ENCODE measurements around the gene SMARCD3.

Gene SMARCD3

GRCh38 chr7:151225948-151226510 lies 22.5 kb downstream of the SMARCD3 start:
- H3K27me3 ChIP-seq: no peaks in the 10 kb centered on the region
- H3K9me3 ChIP-seq (replicated peaks in 1 of 11): no peaks in the 10 kb centered on the region
- TF ChIP-seq Cebpa-rat (IDR thresholded peaks at IDR 0.05): peak in 7 of 11 experiments; percentile 10 to 71 (median 21); a peak in 5 of 22 replicates
- peak overlapping the region; percentile 92 to 99 (median 98) for H3K4me2 ChIP-seq
- peaks cover 22 to 28% (median 24%) of the 10 kb centered on the region in 10 experiments for H3K4me1 ChIP-seq
- H3K4me3 ChIP-seq: peak overlapping the region; percentile 84 to 95 (median 89)
- peak overlapping the region; percentile 83 to 97 (median 88) for H3K9ac ChIP-seq
- H3K36me3 ChIP-seq: peaks cover 39 to 50% (median 47%) of the 10 kb centered on the region in 11 experiments
- H3K27ac ChIP-seq: peak overlapping the region; percentile 55 to 92 (median 82); a peak in 19 of 22 replicates
- peaks cover 0 to 53% (median 15%) of the 10 kb centered on the region in 11 experiments; a peak in 13 of 22 replicates for H4K20me1 ChIP-seq

GRCh38 chr7:151223728-151224127 lies 24.8 kb downstream of the SMARCD3 start:
- Histone ChIP-seq H4K20me1 (peaks cover 0 to 74% (median 19%) of the 10 kb centered on the region in 11 experiments; a peak in 14 of 22 replicates), H3K36me3 (peaks cover 62 to 73% (median 70%) of the 10 kb centered on the region in 11 experiments), H3K9ac (peak overlapping the region in 1 of 11 experiments; percentile 16; a peak in 1 of 22 replicates), H3K4me1 (peaks cover 22 to 28% (median 24%) of the 10 kb centered on the region in 10 experiments), H3K9me3 (replicated peaks in 1 of 11) (no peaks in the 10 kb centered on the region), H3K27ac (no peak overlapping the region), H3K4me2 (no peak overlapping the region), H3K27me3 (no peaks in the 10 kb centered on the region), H3K4me3 (no peak overlapping the region)
- TF ChIP-seq Cebpa-rat (IDR thresholded peaks at IDR 0.05): no peak

- Histone ChIP-seq H3K9me3 (replicated peaks in 1 of 11) (no peaks in the 10 kb centered on the region), H3K27me3 (no peaks in the 10 kb centered on the region), H3K36me3 (peaks cover 97 to 100% (median 99%) of the 10 kb centered on the region in 11 experiments), H3K27ac (no peak overlapping the region), H3K4me3 (no peak overlapping the region), H3K9ac (no peak overlapping the region), H3K4me1 (no peaks in the 10 kb centered on the region), H4K20me1 (peaks cover 0 to 94% (median 52%) of the 10 kb centered on the region in 11 experiments; a peak in 17 of 22 replicates), H3K4me2 (no peak overlapping the region)
- no peak for TF ChIP-seq Cebpa-rat (IDR thresholded peaks at IDR 0.05)
These were observed 30.3 kb downstream of the SMARCD3 start for GRCh38 chr7:151218170-151218569.

- H3K36me3 ChIP-seq: peaks cover 81 to 97% (median 89%) of the 10 kb centered on the region in 11 experiments
- no peak overlapping the region for H3K27ac ChIP-seq
- TF ChIP-seq Cebpa-rat (IDR thresholded peaks at IDR 0.05): no peak
- H3K27me3 ChIP-seq: no peaks in the 10 kb centered on the region
- H3K4me3 ChIP-seq: no peak overlapping the region
- no peaks in the 10 kb centered on the region for H3K4me1 ChIP-seq
- H3K9me3 ChIP-seq (replicated peaks in 1 of 11): no peaks in the 10 kb centered on the region
- peaks cover 0 to 98% (median 73%) of the 10 kb centered on the region in 11 experiments; a peak in 17 of 22 replicates for H4K20me1 ChIP-seq
- no peak overlapping the region for H3K9ac ChIP-seq
- no peak overlapping the region for H3K4me2 ChIP-seq
These were observed 33.1 kb downstream of the SMARCD3 start for GRCh38 chr7:151215396-151215795.

GRCh38 chr7:151213826-151214225 lies 34.7 kb downstream of the SMARCD3 start:
- Histone ChIP-seq H3K36me3 (peaks cover 66 to 81% (median 74%) of the 10 kb centered on the region in 11 experiments), H3K27ac (no peak overlapping the region), H3K9ac (no peak overlapping the region), H3K4me3 (no peak overlapping the region), H4K20me1 (peaks cover 0 to 93% (median 65%) of the 10 kb centered on the region in 11 experiments; a peak in 17 of 22 replicates), H3K27me3 (no peaks in the 10 kb centered on the region), H3K4me1 (no peaks in the 10 kb centered on the region), H3K9me3 (replicated peaks in 1 of 11) (no peaks in the 10 kb centered on the region), H3K4me2 (no peak overlapping the region)
- no peak for TF ChIP-seq Cebpa-rat (IDR thresholded peaks at IDR 0.05)

- TF ChIP-seq Cebpa-rat (IDR thresholded peaks at IDR 0.05): no peak
- H4K20me1 ChIP-seq: peaks cover 0 to 84% (median 57%) of the 10 kb centered on the region in 11 experiments; a peak in 17 of 22 replicates
- peaks cover 0 to 7% (median 5%) of the 10 kb centered on the region in 10 experiments; a peak in 16 of 20 replicates for H3K4me1 ChIP-seq
- H3K27ac ChIP-seq: no peak overlapping the region
- no peaks in the 10 kb centered on the region for H3K9me3 ChIP-seq (replicated peaks in 1 of 11)
- no peak overlapping the region for H3K4me2 ChIP-seq
- H3K9ac ChIP-seq: no peak overlapping the region
- H3K27me3 ChIP-seq: no peaks in the 10 kb centered on the region
- H3K36me3 ChIP-seq: peaks cover 54 to 69% (median 62%) of the 10 kb centered on the region in 11 experiments
- no peak overlapping the region for H3K4me3 ChIP-seq
These were observed 35.9 kb downstream of the SMARCD3 start for GRCh38 chr7:151212626-151213025.

GRCh38 chr7:151211155-151211772 lies 37.2 kb downstream of the SMARCD3 start:
- no peak overlapping the region for H3K4me2 ChIP-seq
- no peak overlapping the region for H3K4me3 ChIP-seq
- H3K36me3 ChIP-seq: peaks cover 40 to 56% (median 48%) of the 10 kb centered on the region in 11 experiments
- H4K20me1 ChIP-seq: peaks cover 0 to 83% (median 47%) of the 10 kb centered on the region in 11 experiments; a peak in 17 of 22 replicates
- peaks cover 0 to 20% (median 16%) of the 10 kb centered on the region in 10 experiments; a peak in 16 of 20 replicates for H3K4me1 ChIP-seq
- no peak overlapping the region for H3K27ac ChIP-seq
- H3K9ac ChIP-seq: no peak overlapping the region
- TF ChIP-seq Cebpa-rat (IDR thresholded peaks at IDR 0.05): no peak
- H3K27me3 ChIP-seq: peaks cover 0 to 5% (median 0%) of the 10 kb centered on the region in 11 experiments; a peak in 2 of 22 replicates
- no peaks in the 10 kb centered on the region for H3K9me3 ChIP-seq (replicated peaks in 1 of 11)

- no peak within 1 kb of the TSS for H3K4me3 ChIP-seq
- H3K9me3 ChIP-seq (replicated peaks in 1 of 11): no peaks in the 10 kb centered on the region
- H3K27me3 ChIP-seq: peaks cover 0 to 14% (median 4%) of the 10 kb centered on the region in 11 experiments; a peak in 9 of 22 replicates
- H3K4me2 ChIP-seq: no peak within 1 kb of the TSS
- peaks cover 0 to 24% (median 18%) of the 10 kb centered on the region in 10 experiments; a peak in 16 of 20 replicates for H3K4me1 ChIP-seq
- H3K27ac ChIP-seq: no peak within 1 kb of the TSS
- no peak for TF ChIP-seq Cebpa-rat (IDR thresholded peaks at IDR 0.05)
- peaks cover 30 to 46% (median 38%) of the 10 kb centered on the region in 11 experiments for H3K36me3 ChIP-seq
- H3K9ac ChIP-seq: no peak within 1 kb of the TSS
- peaks cover 0 to 77% (median 43%) of the 10 kb centered on the region in 11 experiments; a peak in 17 of 22 replicates for H4K20me1 ChIP-seq
These were observed 38.2 kb downstream of the SMARCD3 start, which contains the start of gene H2BK1 for GRCh38 chr7:151210087-151210854. Gene H2BK1 (minus strand): TSS chr7:151210488. CDS start chr7:151210318, 170 bp downstream.
